Lower leg skin (tissue), 3 donors: ENCODE data around the gene SMPD2.

Experiments used
- POLR2A ChIP-seq, 2 donors: fragments of 450-650 bp; IDR thresholded peaks; one replicate each; pipeline ENCODE4 v1.6.1; 2016 to 2017; ENCODE audit warnings: antibody characterized with exemption in 2 of 2, mild to moderate bottlenecking in 1 of 2, moderate library complexity in 1 of 2
- TF ChIP-seq, protein P1 (sequence below), 3 donors: fragments of 450-650 bp; IDR thresholded peaks; one replicate each; pipeline ENCODE4 v1.5.1; 2016; ENCODE audit warnings: antibody characterized with exemption in 3 of 3, mild to moderate bottlenecking in 3 of 3, moderate library complexity in 2 of 3

DNA sequence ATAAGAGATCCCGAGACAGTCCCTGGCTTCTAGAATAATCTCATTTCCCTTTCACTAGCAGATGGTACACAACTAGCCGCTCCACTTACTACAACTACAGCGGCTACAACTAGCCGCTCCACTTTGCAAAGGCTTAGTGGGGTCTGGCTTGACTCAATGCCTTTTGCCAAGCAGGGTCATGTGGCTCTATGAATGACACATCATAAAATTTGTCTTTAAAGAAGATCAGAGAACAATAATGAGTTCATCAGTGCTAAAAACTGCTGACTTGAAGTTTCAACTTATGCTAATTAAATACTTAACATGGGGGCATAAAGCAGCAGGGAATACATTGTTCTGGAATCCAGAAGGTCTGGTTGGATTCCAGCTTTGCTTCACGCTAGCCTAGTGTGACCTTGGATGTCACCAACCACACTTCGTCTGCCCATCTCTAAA is 17.1 kb downstream of the SMPD2 start:
- TF ChIP-seq, protein P1, sequence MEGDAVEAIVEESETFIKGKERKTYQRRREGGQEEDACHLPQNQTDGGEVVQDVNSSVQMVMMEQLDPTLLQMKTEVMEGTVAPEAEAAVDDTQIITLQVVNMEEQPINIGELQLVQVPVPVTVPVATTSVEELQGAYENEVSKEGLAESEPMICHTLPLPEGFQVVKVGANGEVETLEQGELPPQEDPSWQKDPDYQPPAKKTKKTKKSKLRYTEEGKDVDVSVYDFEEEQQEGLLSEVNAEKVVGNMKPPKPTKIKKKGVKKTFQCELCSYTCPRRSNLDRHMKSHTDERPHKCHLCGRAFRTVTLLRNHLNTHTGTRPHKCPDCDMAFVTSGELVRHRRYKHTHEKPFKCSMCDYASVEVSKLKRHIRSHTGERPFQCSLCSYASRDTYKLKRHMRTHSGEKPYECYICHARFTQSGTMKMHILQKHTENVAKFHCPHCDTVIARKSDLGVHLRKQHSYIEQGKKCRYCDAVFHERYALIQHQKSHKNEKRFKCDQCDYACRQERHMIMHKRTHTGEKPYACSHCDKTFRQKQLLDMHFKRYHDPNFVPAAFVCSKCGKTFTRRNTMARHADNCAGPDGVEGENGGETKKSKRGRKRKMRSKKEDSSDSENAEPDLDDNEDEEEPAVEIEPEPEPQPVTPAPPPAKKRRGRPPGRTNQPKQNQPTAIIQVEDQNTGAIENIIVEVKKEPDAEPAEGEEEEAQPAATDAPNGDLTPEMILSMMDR (IDR thresholded peaks at IDR 0.05): no peak
- TF ChIP-seq POLR2A (IDR thresholded peaks at IDR 0.05): no peak
